GM13977 (cell line): Measurements from ENCODE around the gene URM1.

Experiments used
- DNase-seq: peaks from one replicate; pipeline ENCODE4 v3.0.0; 2012; ENCODE audit warnings: low spot score
- in situ Hi-C: fragments of 300-500 bp; cut with MboI; formaldehyde crosslinking; loops from one replicate; pipeline ENCODE4 v1.12.0; 2022; ENCODE audit warnings: low sequenced_read_pairs, low pct_unique_long_range_greater_than_20kb, mixed read lengths, inconsistent platforms; ENCODE audit not compliant: unreplicated experiment
- TF ChIP-seq, protein P1 (sequence below): IDR thresholded peaks from 2 replicates; pipeline ENCODE4 v1.5.1; 2012; ENCODE audit warnings: mild to moderate bottlenecking, control low read depth; ENCODE audit not compliant: insufficient read depth; ENCODE audit errors: extremely low read depth, missing control alignments

The URM1 gene

GRCh38 chr9:128396970-128397613 is 25.9 kb downstream of the URM1 start:
- TF ChIP-seq, protein P1, sequence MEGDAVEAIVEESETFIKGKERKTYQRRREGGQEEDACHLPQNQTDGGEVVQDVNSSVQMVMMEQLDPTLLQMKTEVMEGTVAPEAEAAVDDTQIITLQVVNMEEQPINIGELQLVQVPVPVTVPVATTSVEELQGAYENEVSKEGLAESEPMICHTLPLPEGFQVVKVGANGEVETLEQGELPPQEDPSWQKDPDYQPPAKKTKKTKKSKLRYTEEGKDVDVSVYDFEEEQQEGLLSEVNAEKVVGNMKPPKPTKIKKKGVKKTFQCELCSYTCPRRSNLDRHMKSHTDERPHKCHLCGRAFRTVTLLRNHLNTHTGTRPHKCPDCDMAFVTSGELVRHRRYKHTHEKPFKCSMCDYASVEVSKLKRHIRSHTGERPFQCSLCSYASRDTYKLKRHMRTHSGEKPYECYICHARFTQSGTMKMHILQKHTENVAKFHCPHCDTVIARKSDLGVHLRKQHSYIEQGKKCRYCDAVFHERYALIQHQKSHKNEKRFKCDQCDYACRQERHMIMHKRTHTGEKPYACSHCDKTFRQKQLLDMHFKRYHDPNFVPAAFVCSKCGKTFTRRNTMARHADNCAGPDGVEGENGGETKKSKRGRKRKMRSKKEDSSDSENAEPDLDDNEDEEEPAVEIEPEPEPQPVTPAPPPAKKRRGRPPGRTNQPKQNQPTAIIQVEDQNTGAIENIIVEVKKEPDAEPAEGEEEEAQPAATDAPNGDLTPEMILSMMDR: no peak
- in situ Hi-C loops: no loop called here
- no peak for DNase-seq

DNA sequence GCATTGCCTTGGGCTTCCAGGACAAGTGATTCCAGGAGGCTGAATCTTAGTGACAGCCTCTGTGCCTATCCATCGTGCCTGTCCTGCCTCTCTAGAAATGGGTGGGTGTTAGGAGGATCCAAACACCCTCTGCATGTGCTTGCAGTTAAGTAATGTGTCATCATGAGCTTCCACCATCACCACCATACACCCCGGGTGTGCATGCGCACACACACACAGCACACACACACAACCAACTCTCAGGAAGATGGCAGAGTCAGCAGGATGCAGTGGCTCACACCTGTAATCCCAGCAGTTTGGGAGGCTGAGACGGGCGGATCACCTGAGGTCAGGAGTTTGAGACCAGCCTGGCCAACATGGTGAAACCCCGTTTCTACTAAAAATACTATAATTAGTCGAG is 26.7 kb downstream of the URM1 start:
- no peak for DNase-seq
- TF ChIP-seq, protein P1: no peak
- in situ Hi-C loops: no loop called here

- TF ChIP-seq, protein P1: no peak
- in situ Hi-C loops: no loop called here
- no peak for DNase-seq
These were observed 28.7 kb downstream of the URM1 start for GRCh38 chr9:128399861-128400260.

DNA sequence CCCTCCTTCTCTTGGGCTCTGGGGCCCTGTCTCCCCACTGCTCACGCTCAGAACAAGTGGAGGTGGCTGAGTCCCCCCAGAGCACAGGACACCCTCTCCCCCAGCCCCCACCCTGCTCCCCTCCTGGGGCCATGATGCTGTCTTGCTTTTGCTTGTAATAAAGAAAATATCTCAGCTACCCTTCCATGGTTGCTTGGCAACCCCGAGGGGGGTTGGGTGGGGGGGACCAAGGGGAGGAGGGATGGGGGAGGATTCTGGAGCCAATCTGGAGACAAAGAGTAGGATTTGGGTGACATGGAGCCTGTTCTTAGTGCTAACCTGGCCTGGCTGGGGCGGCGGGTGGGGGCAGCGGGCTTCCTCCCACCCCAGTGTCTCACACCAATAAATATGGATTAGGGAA is 33.4 kb downstream of the URM1 start:
- no peak for DNase-seq
- TF ChIP-seq, protein P1: no peak
- in situ Hi-C loops: no loop called here

GRCh38 chr9:128405077-128405779 is 34.1 kb downstream of the URM1 start:
- in situ Hi-C loops: no loop called here
- DNase-seq: no peak
- TF ChIP-seq, protein P1: no peak

DNA sequence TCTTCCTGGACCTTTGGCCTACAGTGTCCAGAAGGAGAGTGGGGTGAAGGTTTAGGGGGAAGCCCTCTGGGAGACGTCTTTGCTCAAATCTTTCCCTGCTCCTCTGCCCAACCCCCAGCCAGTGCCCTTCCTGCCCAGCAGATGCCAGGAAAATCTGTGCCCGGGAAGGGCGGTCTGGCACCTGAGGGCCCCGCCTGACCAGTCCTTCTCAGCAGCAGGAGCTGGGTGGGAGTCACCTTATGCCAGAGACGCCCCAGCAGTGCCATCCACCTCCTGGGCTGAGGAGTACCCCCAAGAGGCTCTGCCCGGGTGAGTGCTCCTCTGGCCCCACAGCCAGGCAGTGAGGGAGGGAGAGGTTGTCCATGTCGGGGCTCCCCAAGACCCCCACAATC is 34.6 kb downstream of the URM1 start:
- TF ChIP-seq, protein P1: no peak
- in situ Hi-C loops: no loop called here
- no peak for DNase-seq
